Measurements from ENCODE around the gene GRK5.

Gene GRK5

GRCh38 chr10:119454990-119455389, 247.6 kb downstream of the GRK5 start:
- Histone ChIP-seq H3K4me2 (ENCODE audit: low read depth, low read length) (no peak overlapping the region), H3K36me3 (replicated peaks; ENCODE audit: insufficient read depth, low read length) (no peaks in the 10 kb centered on the region), H3K4me3 (ENCODE audit: low read length) (no peak overlapping the region), H3K27ac (ENCODE audit: low read length) (no peak overlapping the region), H3K27me3 (replicated peaks; ENCODE audit: insufficient read depth, low read length) (no peaks in the 10 kb centered on the region), H4K20me1 (ENCODE audit: insufficient read depth, low read length) (no peaks in the 10 kb centered on the region), H3K9ac (ENCODE audit: low read length) (no peak overlapping the region), H3K9me3 (replicated peaks; ENCODE audit: insufficient read depth, low read length) (no peaks in the 10 kb centered on the region), H3K9me2 (replicated peaks; ENCODE audit: insufficient read depth, low read length) (no peaks in the 10 kb centered on the region), H3F3A (ENCODE audit: insufficient read depth, low read length) (no peaks in the 10 kb centered on the region), H3K79me2 (ENCODE audit: low read length) (no peaks in the 10 kb centered on the region), H3K4me1 (ENCODE audit: low read length) (no peaks in the 10 kb centered on the region), H2AFZ (ENCODE audit: low read length) (no peak overlapping the region)
- DNase-seq = no peak
- TF ChIP-seq EZH2 (optimal IDR thresholded peaks at IDR 0.05; ENCODE audit: low read depth, low read length) = no peak
- TF ChIP-seq EZH2phosphoT487 (IDR thresholded peaks at IDR 0.05; ENCODE audit: low read length) = no peak
- no peak for TF ChIP-seq CTCF (IDR thresholded peaks at IDR 0.05; ENCODE audit: low read length)

- Histone ChIP-seq H3K4me3 (ENCODE audit: low read length) (no peak overlapping the region), H3K9me3 (replicated peaks; ENCODE audit: insufficient read depth, low read length) (no peaks in the 10 kb centered on the region), H3K27ac (ENCODE audit: low read length) (no peak overlapping the region), H3K4me1 (ENCODE audit: low read length) (no peaks in the 10 kb centered on the region), H3K79me2 (ENCODE audit: low read length) (no peaks in the 10 kb centered on the region), H3K36me3 (replicated peaks; ENCODE audit: insufficient read depth, low read length) (no peaks in the 10 kb centered on the region), H4K20me1 (ENCODE audit: insufficient read depth, low read length) (no peaks in the 10 kb centered on the region), H3K9me2 (replicated peaks; ENCODE audit: insufficient read depth, low read length) (no peaks in the 10 kb centered on the region), H3K27me3 (replicated peaks; ENCODE audit: insufficient read depth, low read length) (no peaks in the 10 kb centered on the region), H3K4me2 (ENCODE audit: low read depth, low read length) (no peak overlapping the region), H3F3A (ENCODE audit: insufficient read depth, low read length) (no peaks in the 10 kb centered on the region), H3K9ac (ENCODE audit: low read length) (no peak overlapping the region), H2AFZ (ENCODE audit: low read length) (no peak overlapping the region)
- TF ChIP-seq EZH2 (optimal IDR thresholded peaks at IDR 0.05; ENCODE audit: low read depth, low read length) = no peak
- TF ChIP-seq EZH2phosphoT487 (IDR thresholded peaks at IDR 0.05; ENCODE audit: low read length) = no peak
- TF ChIP-seq CTCF (IDR thresholded peaks at IDR 0.05; ENCODE audit: low read length) = no peak
- DNase-seq = no peak
These were observed 248.5 kb downstream of the GRK5 start for GRCh38 chr10:119455609-119456434.

- TF ChIP-seq EZH2 (optimal IDR thresholded peaks at IDR 0.05; ENCODE audit: low read depth, low read length) = no peak
- no peak for TF ChIP-seq EZH2phosphoT487 (IDR thresholded peaks at IDR 0.05; ENCODE audit: low read length)
These were observed 249.1 kb downstream of the GRK5 start for GRCh38 chr10:119456435-119456810.

More at GRCh38 chr10:119456435-119456810, 249.1 kb downstream of the GRK5 start:
- no peaks in the 10 kb centered on the region for H3K9me3 ChIP-seq (replicated peaks; ENCODE audit: insufficient read depth, low read length)
- H2AFZ ChIP-seq (ENCODE audit: low read length) = no peak overlapping the region
- no peak overlapping the region for H3K4me2 ChIP-seq (ENCODE audit: low read depth, low read length)
- no peak for DNase-seq
- H3K4me3 ChIP-seq (ENCODE audit: low read length) = no peak overlapping the region
- H3K36me3 ChIP-seq (replicated peaks; ENCODE audit: insufficient read depth, low read length) = no peaks in the 10 kb centered on the region
- H3K9me2 ChIP-seq (replicated peaks; ENCODE audit: insufficient read depth, low read length) = no peaks in the 10 kb centered on the region
- H3K27ac ChIP-seq (ENCODE audit: low read length) = no peak overlapping the region
- no peak overlapping the region for H3K9ac ChIP-seq (ENCODE audit: low read length)
- no peaks in the 10 kb centered on the region for H3K27me3 ChIP-seq (replicated peaks; ENCODE audit: insufficient read depth, low read length)
- no peaks in the 10 kb centered on the region for H4K20me1 ChIP-seq (ENCODE audit: insufficient read depth, low read length)
- no peaks in the 10 kb centered on the region for H3K4me1 ChIP-seq (ENCODE audit: low read length)
- H3K79me2 ChIP-seq (ENCODE audit: low read length) = no peaks in the 10 kb centered on the region
- H3F3A ChIP-seq (ENCODE audit: insufficient read depth, low read length) = no peaks in the 10 kb centered on the region

Data from MM.1S (cell line).